Measurements from ENCODE around the gene MNDA. TPM values are rescaled to one million over a fixed set of nuclear protein-coding genes. Genes with fewer than 3 reads are reported as not detected.

MNDA gene
- total RNA-seq, 1 donor from 2014 or later: not detected

GRCh38 chr1:158893654-158894053 lies 62.5 kb downstream of the MNDA start:
- Mint-ChIP-seq H3K27ac (no peak overlapping the region), H3K4me1 (ENCODE audit: unreplicated experiment) (no peaks in the 10 kb centered on the region)
- TF ChIP-seq CTCF (conservative IDR thresholded peaks at IDR 0.05): no peak

GRCh38 chr1:158898722-158899121 lies 67.6 kb downstream of the MNDA start:
- H3K27ac Mint-ChIP-seq: no peak overlapping the region
- TF ChIP-seq CTCF (conservative IDR thresholded peaks at IDR 0.05): no peak
- no peaks in the 10 kb centered on the region for H3K4me1 Mint-ChIP-seq (ENCODE audit: unreplicated experiment)
- no peaks in the 10 kb centered on the region for H3K9me3 Mint-ChIP-seq
- no peaks in the 10 kb centered on the region for H3K36me3 Mint-ChIP-seq
- DNase-seq (ENCODE audit: extremely low spot score, unreplicated experiment): no peak
- no peaks in the 10 kb centered on the region for H3K27me3 Mint-ChIP-seq
- no peak overlapping the region for H3K4me3 Mint-ChIP-seq

More at GRCh38 chr1:158893654-158894053, 62.5 kb downstream of the MNDA start:
- no peaks in the 10 kb centered on the region for H3K27me3 Mint-ChIP-seq
- H3K4me3 Mint-ChIP-seq: no peak overlapping the region
- H3K36me3 Mint-ChIP-seq: no peaks in the 10 kb centered on the region
- H3K9me3 Mint-ChIP-seq: no peaks in the 10 kb centered on the region
- DNase-seq (ENCODE audit: extremely low spot score, unreplicated experiment): no peak

Other genes starting within 250 kb of the MNDA start
- gene OR10Z1, start 226.1 kb upstream of the MNDA start, total RNA-seq (ENCODE audit: low replicate concordance): not detected in 2 replicates
- gene SPTA1, start 144.6 kb upstream of the MNDA start, total RNA-seq (ENCODE audit: low replicate concordance): 0.21 and 0.68 TPM in 2 replicates
- not detected in 2 replicates for gene OR6K2, start 130.7 kb upstream of the MNDA start, total RNA-seq (ENCODE audit: low replicate concordance)
- gene OR6K3, start 110.6 kb upstream of the MNDA start, total RNA-seq (ENCODE audit: low replicate concordance): not detected in 2 replicates
- gene OR6K6, start 76.6 kb upstream of the MNDA start, total RNA-seq (ENCODE audit: low replicate concordance): not detected in 2 replicates
- gene OR6N1, start 59.2 kb upstream of the MNDA start, total RNA-seq (ENCODE audit: low replicate concordance): not detected in 2 replicates
- gene OR6N2, start 50.1 kb upstream of the MNDA start, total RNA-seq (ENCODE audit: low replicate concordance): not detected in 2 replicates
- gene PYHIN1, start 100.2 kb downstream of the MNDA start, total RNA-seq (ENCODE audit: low replicate concordance): 1.0 and 2.9 TPM in 2 replicates
- gene IFI16, start 178.6 kb downstream of the MNDA start, total RNA-seq (ENCODE audit: low replicate concordance): 10.6 and 20.9 TPM in 2 replicates
- gene AIM2, start 245.4 kb downstream of the MNDA start, total RNA-seq (ENCODE audit: low replicate concordance): 0.40 and 1.0 TPM in 2 replicates

Measured in type B pancreatic cell (in vitro differentiated cells).